OCI-LY7 (cell line): ENCODE results near the gene SYT13.

Experiments
- CTCF ChIP-seq: fragments of 200-600 bp; sonication (generic); conservative IDR thresholded peaks from 2 replicates; pipeline ENCODE4 v1.5.1; 2014; ENCODE audit warnings: mild to moderate bottlenecking, antibody characterized with exemption, low read length, moderate library complexity, mixed read lengths
- EZH2phosphoT487 ChIP-seq: fragments of 200-600 bp; sonication (generic); IDR thresholded peaks from 2 replicates; pipeline ENCODE4 v1.6.1; 2018; ENCODE audit warnings: low read depth, borderline replicate concordance, mild to moderate bottlenecking, mixed run types, antibody characterized with exemption, low read length, moderate library complexity, mixed read lengths

- no peak for TF ChIP-seq CTCF
- no peak for TF ChIP-seq EZH2phosphoT487
These were observed 49.3 kb upstream of the SYT13 start for GRCh38 chr11:45335434-45335833.
